HG02885 (cell line): ENCODE results near the gene PTRHD1.
"Not testable (repeated sequence)": the region's sequence is repeated elsewhere in the genome, so short reads cannot be mapped to it uniquely, and the experiment has no call there.

Experiments
- ATAC-seq: cut with Tn5 transposase; IDR thresholded peaks from one replicate; pipeline ENCODE4 v1.9.1; 2021; ENCODE audit warnings: mild to moderate bottlenecking; ENCODE audit not compliant: unreplicated experiment, poor library complexity

PTRHD1 gene

GRCh38 chr2:24792874-24793760 is at the start of gene PTRHD1, which contains the start of gene CENPO:
PTRHD1 (minus strand) TSS chr2:24793391; CDS start chr2:24793377, 14 bp downstream.
CENPO (plus strand) TSS chr2:24793425; CDS start chr2:24793920, 495 bp downstream.
- ATAC-seq = peak; percentile 94

DNA sequence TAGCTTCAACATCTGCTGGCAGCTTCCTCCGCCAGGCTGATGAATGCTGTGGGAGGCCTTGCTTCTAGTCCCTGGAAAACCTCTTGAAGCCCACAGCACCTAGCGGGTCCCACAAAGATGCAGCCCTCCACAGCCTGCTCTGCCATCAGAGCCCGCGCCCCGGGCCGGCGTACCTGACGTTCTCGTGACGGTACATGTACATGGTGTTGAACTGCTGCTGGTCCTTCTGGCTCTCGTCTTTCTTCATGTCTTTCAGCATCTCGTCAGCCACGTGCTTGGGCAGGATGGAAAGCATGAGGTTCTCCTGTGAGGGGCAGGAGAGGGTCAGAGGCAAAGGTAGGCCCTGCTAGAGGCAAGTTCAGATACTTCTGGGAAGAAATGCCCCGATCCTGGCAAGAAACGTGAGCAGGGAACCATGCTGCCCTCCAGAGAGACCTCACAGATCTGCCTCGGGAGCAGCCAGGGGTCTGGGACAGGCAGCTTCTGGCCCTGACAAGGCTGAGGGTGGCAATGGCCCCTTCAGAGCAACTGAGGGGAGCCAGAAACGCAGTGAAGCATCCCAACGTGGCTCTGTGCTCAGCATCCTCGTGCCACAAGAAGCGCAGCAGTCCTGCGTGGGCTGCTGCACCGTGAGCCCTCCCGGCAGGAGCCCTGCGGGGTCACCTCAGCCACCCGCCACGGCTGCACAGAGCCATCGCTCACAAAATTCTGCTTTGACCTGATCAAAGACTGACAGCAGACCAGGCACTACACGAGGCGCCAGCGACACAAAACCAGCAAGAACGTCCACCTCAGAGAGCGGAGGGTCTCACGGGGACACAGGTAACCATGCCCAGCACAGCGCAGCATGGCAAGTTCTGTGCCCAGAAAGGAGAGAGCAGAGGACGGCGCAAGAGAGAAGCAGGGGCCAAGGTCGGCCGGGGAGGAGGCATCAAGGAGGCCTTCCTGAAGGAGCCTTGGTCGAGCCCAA is 49.2 kb upstream of the PTRHD1 start:
- ATAC-seq = no peak

DNA sequence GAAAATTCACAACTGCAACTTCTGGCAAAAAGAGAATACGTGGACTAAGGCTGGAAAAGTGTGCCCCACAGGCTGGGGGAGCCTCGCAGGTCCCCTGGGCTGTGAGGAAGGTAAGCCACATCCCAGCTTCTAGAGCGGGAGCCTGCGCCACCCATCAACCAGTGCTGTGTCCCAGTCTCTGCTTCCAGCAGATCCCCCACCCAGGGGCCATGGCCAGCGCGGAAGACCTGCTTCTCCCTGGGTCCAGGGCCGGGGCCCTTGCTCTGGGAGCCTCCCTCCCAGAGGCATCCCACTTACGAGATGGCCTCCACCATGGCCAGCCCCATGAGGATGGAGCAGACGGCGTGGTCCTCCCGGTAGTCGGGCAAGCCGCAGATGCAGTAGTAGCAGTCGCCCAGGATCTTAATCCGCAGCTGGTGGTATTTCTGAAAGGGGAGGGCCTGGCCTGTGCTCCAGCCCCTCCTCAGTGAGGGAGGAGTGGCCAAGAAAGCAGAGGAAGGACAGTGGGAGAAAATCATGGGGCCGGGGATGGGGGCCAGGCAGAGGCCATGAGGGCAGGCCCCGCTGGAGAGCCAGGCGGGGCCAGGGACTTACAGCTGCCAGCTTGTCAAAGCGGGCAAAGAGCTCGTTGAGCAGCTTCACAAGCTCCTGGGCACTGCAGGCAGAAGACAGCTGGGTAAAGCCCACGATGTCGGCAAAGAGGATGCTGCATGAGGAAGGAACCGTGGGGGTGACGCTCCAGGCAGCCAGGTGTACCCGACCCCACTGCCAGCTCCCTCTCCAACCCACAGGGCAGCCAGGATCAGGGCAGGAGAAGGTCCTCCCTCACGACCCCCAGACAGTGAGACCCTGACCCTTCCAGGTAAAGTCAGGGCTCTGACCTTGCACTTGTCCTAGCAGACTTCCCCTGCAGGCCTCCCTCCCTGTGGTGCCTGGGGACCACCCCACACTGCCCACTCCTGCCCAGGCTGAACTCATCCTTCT is 48.1 kb upstream of the PTRHD1 start:
- ATAC-seq = no peak

DNA sequence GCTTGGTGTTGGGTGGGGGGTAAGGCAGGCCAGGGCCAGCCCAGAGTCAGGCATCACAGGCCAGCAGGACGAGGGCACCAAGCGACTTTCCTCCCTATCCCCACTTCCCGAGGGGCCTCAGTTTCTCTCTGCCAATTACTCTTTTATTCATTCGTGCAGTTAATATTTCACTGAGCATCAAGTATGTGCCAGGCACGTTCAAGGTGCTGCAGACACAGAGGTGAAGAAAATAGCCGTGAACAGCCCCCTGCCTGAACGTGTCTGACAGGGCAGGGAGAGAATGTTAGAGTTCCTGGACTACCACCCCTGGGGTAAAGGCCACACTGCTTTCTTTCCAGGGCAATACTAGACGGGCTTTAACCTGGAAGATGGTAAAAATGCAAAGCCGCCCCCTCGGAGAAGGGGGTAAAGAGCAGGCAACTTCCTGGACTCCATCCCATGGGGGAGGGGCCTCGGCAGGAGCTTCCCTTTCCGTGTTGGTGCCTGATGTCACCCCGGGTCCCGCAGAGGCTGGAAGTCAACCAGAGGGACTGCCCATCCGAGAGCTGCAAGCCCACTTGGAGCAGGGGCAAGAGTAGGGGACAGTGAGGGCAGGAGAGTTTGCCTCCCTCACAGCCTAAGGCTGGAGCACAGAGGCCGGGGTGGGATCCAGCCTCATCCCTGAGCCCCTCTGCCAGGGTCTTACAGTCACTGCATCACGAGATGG is 47.1 kb upstream of the PTRHD1 start:
- no peak for ATAC-seq

GRCh38 chr2:24839729-24840128 is 46.5 kb upstream of the PTRHD1 start:
- no peak for ATAC-seq

- no peak for ATAC-seq
Observed at GRCh38 chr2:24838541-24838940, 45.4 kb upstream of the PTRHD1 start.

GRCh38 chr2:24837996-24838513 is 44.9 kb upstream of the PTRHD1 start:
- ATAC-seq = no peak

DNA sequence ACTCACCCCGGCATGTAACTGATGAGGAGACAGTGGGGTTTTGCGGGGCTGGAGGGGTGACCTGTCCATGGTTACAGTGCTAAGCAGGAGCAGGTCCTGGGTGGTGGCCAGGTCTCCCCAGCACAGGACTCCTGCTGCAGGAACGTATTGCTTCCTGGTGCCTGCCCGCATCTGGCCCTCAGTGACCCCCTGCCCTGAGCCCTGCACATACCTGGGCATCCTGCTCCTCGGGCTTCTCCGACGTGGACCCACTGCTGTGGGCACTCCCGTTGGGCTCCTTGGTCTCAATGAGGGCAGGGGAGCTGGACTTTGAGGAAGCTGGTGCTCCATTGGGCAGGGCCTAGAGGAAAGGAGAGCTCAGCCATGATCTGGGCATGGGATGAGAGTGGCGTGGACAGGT is 43.5 kb upstream of the PTRHD1 start:
- ATAC-seq = no peak

- ATAC-seq = no peak
Observed at GRCh38 chr2:24836206-24836605, 43.0 kb upstream of the PTRHD1 start.

DNA sequence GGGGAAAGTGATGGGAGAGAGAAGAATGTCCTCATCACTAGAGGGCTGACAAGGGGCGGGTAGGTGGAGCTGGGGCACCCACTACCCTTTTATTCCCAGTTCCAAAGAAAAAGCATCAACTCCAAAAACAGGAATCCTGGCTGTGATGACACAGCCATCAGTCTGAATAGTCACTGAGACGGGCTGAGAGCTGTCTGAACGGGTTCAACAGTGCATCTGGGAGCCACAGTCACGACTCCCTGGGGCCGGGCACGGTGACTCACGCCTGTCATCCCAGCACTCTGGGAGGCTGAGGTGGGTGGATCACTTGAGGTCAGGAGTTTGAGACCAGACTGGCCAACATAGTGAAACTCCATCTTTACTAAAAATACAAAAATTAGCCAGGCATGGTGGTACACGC is 42.2 kb upstream of the PTRHD1 start:
- ATAC-seq = not testable (repeated sequence)

- no peak for ATAC-seq
Observed at GRCh38 chr2:24834733-24835395, 41.7 kb upstream of the PTRHD1 start.

GRCh38 chr2:24833821-24834732 is 40.9 kb upstream of the PTRHD1 start:
- no peak for ATAC-seq

- ATAC-seq = no peak
Observed at GRCh38 chr2:24832931-24833701, 39.9 kb upstream of the PTRHD1 start.

DNA sequence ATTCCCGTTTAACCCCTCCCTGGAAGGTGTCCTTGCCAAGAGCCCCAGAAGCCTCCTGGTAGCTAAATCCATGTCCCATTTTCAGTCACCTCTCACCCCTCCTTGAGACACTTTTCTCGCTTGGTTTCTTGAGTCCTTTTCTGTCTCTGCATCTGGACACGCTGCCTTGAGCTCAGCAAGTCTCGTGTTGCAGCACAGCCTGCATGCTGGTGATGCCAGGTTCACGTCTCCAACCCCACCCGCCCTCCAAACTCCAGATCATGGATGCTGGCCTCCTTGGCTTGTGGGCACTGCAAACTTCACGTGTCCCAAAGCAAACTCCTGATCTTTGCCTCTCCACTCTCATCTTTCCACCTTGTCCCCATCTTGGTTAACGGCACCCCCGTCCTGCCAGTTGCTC is 39.3 kb upstream of the PTRHD1 start:
- no peak for ATAC-seq

- ATAC-seq = no peak
Observed at GRCh38 chr2:24832073-24832461, 38.9 kb upstream of the PTRHD1 start.

GRCh38 chr2:24831221-24832072 is 38.3 kb upstream of the PTRHD1 start:
- no peak for ATAC-seq
